NCI-H748 treated with DMSO at 0.1 percent for 48 hours (cell line): ENCODE data around the gene FBXO42.
"Not testable (repeated sequence)": the region's sequence is repeated elsewhere in the genome, so short reads cannot be mapped to it uniquely, and the experiment has no call there.

Experiments
- DNase-seq: peaks from one replicate; lab custom pipeline; 2025; lab: John Stamatoyannopoulos, UW

Gene FBXO42

DNA sequence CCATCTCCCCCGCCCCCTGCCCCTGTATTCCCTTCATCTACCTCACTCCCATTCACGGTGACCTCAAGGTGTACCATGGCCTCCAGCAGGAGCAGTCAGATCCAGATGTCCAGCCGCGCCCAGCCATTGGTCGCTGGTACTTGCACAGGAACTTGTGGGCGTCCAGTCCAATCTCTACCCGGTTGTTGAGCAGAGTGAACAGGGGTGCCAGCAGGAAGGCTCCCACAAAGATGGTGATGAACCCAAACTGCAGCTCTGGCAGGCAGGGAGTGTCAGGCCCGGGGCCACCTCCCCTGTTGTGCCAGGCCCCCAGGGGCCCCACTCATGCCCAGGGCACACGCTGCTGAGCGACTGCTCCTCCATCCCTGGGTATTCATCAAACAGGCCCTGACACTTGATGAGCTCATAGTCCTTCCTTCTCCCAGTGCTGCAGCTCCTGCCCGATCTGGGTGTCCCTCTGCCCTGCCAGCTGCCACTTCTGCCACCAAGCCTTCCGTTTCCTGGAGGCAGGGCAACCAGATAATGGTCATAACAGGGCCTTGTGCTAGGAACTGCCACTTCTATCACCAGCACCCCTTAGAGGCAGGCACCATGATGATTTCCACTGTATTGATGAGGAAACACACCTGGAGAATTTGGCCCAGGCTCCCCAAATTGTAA lies 134.1 kb downstream of the FBXO42 start:
- DNase-seq = no peak

GRCh38 chr1:16217061-16217785 lies 135.1 kb downstream of the FBXO42 start:
- DNase-seq = peak; percentile 72

- peak; percentile 60 for DNase-seq
Measured at GRCh38 chr1:16215882-16216753, 136.2 kb downstream of the FBXO42 start.

DNA sequence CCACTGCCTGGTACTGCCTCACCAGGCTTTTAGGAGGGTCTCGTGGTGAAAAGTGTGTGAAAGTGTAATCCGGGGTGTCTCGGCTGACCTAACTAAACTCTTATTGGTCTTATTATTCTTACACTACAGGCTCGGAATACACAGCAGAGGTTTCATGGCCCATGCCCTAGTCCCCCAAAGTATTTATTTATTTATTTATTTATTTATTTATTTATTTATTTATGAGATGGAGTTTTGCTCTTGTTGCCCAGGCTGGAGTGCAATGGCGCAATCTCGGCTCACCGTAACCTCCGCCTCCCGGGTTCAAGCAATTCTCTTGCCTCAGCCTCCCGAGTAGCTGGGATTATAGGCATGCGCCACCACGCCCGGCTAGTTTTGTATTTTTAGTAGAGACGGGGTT lies 137.0 kb downstream of the FBXO42 start:
- not testable (repeated sequence) for DNase-seq

DNA sequence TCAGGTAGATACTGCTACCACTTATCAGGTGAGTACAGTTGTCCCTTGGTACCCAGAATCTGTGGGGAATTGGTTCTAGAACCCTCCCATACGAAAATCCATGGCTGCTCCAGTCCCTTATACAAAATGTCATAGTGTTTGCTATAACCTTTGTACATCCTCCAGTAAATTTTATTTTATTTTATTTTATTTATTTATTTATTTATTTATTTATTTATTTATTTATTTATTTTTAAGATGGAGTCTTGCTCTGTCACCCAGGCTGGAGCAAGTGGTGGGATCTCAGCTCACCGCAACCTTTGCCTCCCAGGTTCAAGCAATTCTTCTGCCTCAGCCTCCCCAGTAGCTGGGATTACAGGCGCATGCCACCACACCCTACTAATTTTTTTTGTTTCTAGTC lies 138.7 kb downstream of the FBXO42 start:
- DNase-seq = not testable (repeated sequence)

DNA sequence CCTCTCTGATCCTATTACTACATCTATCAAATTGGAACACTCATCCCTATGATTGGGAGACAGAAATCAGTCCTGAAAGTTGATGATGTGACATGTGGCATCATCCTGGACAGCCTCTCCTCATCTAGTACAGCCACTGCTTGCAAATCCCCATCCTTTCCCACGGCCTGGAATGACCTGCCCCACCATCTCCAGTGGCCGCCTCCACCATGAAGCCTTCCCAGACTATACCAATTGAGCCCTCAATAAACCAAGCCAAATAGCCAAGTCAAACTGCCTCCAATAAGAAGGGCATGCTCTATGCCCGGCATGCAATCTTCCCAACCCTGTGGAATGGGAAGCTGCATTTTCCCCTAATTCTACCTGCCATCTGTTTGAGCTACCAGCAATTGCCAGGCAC lies 139.3 kb downstream of the FBXO42 start:
- DNase-seq = no peak

- DNase-seq = peak; percentile 48
Measured at GRCh38 chr1:16212251-16212961, 139.9 kb downstream of the FBXO42 start, which contains the start of gene ARHGEF19. ARHGEF19 (minus strand) TSS chr1:16212652; CDS start chr1:16209054, 3,598 bp downstream.

- DNase-seq = no peak
Measured at GRCh38 chr1:16211824-16212223, 140.5 kb downstream of the FBXO42 start.

- no peak for DNase-seq
Measured at GRCh38 chr1:16210581-16210980, 141.7 kb downstream of the FBXO42 start.

- no peak for DNase-seq
Measured at GRCh38 chr1:16209847-16210407, 142.4 kb downstream of the FBXO42 start.

DNA sequence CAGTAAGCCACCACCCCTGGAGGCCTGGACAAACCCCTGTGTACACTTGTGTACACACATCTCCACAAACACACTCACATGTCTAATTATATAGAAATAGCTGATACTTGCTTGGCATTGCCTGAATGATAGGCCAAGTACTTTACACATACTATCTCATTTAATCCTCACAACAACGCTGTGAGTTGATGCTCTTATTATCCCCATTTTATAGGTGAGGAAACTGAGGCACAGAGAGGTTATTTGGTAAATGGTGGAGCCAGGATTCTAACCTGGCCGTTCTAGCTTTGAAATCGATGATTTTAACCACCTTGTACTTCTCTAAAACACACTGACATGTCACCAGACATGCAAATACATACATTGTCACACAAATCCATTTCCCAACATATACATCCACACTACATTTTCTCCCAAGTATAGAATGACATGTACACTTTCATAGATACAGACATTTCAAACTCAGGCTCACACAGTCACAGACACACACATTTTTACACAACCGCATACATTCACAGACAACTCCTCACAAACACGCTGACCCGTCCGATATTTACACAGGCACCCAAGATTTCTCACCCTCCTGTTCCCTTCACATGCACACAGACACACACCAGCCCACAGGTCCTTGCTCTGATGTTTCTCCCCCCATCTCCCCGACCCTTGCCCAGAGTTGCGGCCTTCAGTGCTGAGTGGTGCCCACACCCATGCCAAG lies 143.0 kb downstream of the FBXO42 start:
- no peak for DNase-seq

GRCh38 chr1:16208270-16208987 lies 143.9 kb downstream of the FBXO42 start:
- DNase-seq = no peak

DNA sequence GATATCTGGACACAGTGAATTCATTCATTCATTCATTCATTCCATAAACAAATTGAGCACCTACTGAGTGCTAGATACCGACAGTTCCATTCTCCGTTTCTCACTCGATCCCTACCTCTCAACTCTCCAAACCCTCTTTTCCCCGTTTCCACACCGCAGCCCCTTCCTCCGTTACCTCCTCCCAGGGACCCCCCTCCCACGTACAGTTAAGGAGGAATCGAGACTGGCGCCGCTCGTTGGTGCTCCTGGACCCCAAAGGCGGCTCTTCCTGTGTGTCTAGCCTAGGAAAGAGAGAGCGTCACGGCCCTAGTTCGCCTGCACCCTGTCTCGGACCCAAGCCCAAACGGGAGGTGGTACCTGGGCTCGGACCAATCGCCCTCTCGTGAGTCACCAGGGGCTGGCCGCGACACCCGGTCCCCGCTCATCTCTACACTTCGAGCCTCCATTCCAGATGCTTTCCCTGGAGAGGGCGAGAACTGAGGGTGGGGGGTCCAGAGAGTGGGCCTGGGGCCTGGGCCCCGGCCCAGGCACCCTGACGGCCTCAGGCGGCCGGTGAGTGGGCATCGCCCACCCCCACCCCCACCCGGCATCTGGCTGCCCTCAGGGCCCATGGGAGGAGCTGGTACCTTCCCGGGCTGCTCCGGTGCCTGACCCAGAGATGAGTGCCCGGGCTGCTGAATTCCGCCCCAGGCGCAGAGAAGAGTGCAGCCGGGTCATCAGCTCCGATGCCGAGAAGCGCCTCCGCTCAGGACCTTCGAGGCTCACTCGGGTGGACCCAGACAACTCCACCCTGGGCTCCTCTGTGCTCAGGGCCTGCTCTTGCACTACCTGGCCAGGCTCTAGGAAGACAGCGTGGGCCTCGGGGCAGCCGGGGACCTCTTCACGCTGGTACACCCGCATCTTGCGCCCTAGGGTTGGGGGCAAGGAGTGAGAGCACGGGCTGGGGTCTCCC lies 144.7 kb downstream of the FBXO42 start:
- DNase-seq = no peak

- peak; percentile 87 for DNase-seq
Measured at GRCh38 chr1:16206547-16207317, 145.5 kb downstream of the FBXO42 start.

GRCh38 chr1:16205891-16206546 lies 146.3 kb downstream of the FBXO42 start:
- DNase-seq = no peak

GRCh38 chr1:16205334-16205671 lies 147.0 kb downstream of the FBXO42 start:
- DNase-seq = no peak

DNA sequence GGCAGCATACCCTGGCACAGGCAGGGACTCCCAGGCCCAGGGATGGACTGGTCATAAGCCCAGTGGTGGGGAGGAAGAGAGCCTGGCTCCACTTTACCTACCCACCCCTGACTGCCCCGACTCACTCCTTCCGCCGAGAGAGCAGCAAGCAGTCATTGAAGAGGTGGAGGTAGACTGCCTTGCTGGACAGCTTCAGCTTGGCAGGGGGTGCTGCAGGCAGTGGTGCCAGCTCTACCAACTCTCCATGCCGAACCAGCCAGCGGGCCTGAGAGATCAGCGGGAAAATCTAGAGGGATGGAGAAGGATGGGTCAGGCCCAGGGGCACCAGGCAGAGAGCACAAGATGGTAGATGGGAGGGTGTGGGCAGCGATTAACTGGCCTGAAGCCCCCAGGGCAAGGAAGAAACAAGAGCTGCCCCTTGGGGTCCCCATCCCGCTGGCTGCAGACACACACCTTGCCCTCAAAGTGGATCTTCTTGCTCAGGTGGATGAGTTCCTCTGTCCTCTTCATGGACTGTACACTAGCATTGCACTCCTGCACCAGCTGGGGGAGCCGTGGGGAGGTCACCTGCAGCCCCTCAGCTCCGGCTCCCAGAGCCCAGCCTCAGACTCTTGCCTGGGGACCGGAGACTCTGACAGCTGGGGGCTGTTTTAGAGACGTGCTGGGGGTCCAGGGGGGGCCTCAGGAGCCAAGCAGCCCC lies 147.5 kb downstream of the FBXO42 start:
- peak; percentile 4 for DNase-seq
